Testis (tissue), 5 donors: ENCODE data around the gene RARRES2. TPM values are rescaled to one million over a fixed set of nuclear protein-coding genes. Genes with fewer than 3 reads are reported as not detected.

Source experiments
- DNase-seq: peaks from one replicate; pipeline ENCODE4 v3.0.0-alpha.2; 2019
- H3K27ac ChIP-seq, 2 donors: fragments of 200-600 bp; sonication (generic); one replicate each; pipeline ENCODE4 v1.5.1; 2019
- H3K27me3 ChIP-seq: fragments of 200-600 bp; sonication (generic); one replicate; pipeline ENCODE4 v1.5.1; 2019
- H3K36me3 ChIP-seq: fragments of 200-600 bp; sonication (generic); one replicate; pipeline ENCODE4 v1.5.1; 2017; ENCODE audit warnings: low read depth; ENCODE audit errors: missing control alignments
- H3K4me1 ChIP-seq: fragments of 200-600 bp; sonication (generic); one replicate; pipeline ENCODE4 v1.5.1; 2019
- H3K4me3 ChIP-seq, 2 donors: fragments of 200-600 bp; sonication (generic); one replicate each; pipeline ENCODE4 v1.5.1; 2017 to 2019
- H3K9me3 ChIP-seq: fragments of 200-600 bp; sonication (generic); one replicate; pipeline ENCODE4 v1.5.1; 2017
- POLR2A ChIP-seq: fragments of 450-650 bp; IDR thresholded peaks from one replicate; pipeline ENCODE4 v1.6.1; 2017; ENCODE audit warnings: antibody characterized with exemption, mild to moderate bottlenecking, moderate library complexity
- WGBS, 2 donors: methylation state at CpG; one replicate each; pipeline ENCODE4 v1.1.5; 2018; 5-methylcytosine and 5-hydroxymethylcytosine counted together
- intact Hi-C: fragments of 100-400 bp; cut with DNase I; formaldehyde crosslinking; loops from one replicate; pipeline ENCODE4 v1.15.1; 2023; ENCODE audit warnings: low total_unique reads
- long read RNA-seq, 2 donors: transcript quantifications; one replicate each; lab custom pipeline, GENCODE V29; 2026
- polyA plus RNA-seq: library from polyadenylated mRNA; stranded (reverse); fragments of 350-450 nt; fragmentation: Illumina TruSeq; extraction: RNeasy Lipid Tissue Mini Kit (QIAGEN cat#74804); gene quantifications from one replicate; pipeline ENCODE4 v1.2.3, GENCODE V29; 2014; ENCODE audit warnings: low read depth, low replicate concordance; ENCODE audit not compliant: insufficient read depth
- total RNA-seq, 2 donors: library from RNA; depleted of rRNA; stranded (reverse); fragments of >200 nt; gene quantifications; one replicate each; pipeline ENCODE4 v1.2.3, GENCODE V29; 2016
- TF ChIP-seq, protein P1 (sequence below), 3 experiments: fragments of 450-650 bp in 2 of 3; fragments of 200-600 bp in 1 of 3; sonication (generic) in 1 of 3; IDR thresholded peaks; one replicate each; pipeline ENCODE4 v1.5.1; 2016 to 2019; ENCODE audit warnings: antibody characterized with exemption in 3 of 3, mild to moderate bottlenecking in 2 of 3, moderate library complexity in 1 of 3

Gene RARRES2
- 10 to 100 TPM; 21.1 to 58.8 TPM for total RNA-seq
- 93.7 TPM for polyA plus RNA-seq
- long read RNA-seq, donor 1, transcript RARRES2-202 (5 exons, 1,618 nt), result minor isoform, 13 of 84 reads
- long read RNA-seq, donor 1, transcript RARRES2-201 (6 exons, 740 nt), result major isoform, 67 of 84 reads
- long read RNA-seq, donor 1, partial matches to known transcripts, result 0 of 84 reads
- long read RNA-seq, donor 1, other reads (novel, unspliced or antisense), result 0 of 84 reads
- long read RNA-seq, donor 2, transcript RARRES2-201 (6 exons, 740 nt), result major isoform, 34 of 46 reads
- long read RNA-seq, donor 2, transcript RARRES2-202 (5 exons, 1,618 nt), result minor isoform, 7 of 46 reads
- long read RNA-seq, donor 2, partial matches to known transcripts, result 0 of 46 reads
- long read RNA-seq, donor 2, other reads (novel, unspliced or antisense), result 0 of 46 reads

DNA sequence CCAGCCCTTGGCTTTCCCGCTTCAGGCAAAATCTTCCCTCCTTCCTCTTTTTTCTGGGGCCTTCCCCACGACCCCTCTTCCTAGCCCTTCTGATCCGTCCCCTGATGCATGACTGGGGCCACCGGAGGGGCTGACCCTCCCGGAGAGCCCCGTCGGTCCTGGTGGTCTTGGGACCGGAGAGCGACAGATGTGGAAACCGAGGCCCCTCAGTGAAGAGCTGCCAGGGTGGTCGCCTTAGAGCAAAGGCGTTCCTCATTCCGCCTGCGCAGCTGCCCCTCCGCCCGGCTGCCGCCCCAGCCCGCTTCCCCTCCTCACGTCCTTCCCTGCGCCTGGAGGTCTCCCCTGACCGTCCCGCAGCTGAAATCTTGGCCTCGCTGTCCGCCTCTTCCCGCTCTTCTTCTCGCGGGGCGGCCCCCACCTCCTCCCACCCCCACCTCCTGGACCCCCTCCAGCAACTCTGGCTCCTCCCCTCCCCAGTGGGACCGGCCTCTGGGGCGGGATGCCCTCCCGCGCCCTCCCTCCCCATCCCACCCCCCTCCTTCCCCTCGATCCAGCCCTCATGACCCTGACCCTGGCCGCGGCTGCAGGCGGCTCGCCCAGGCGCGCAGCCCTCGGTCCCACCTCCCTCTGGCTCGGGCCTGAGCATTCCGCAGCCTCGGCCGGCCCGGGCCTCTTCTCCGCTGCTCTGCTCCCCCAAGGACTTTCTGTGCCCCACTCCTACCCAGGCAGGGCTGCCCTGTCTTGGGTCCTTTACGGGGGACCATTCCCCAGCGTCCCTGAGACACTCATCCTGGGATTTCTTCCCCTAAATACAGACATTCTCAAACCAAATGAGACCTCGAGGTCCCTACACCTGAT lies at the start of gene RARRES2:
Gene RARRES2, minus strand, starts transcription at position 367 of the 858 bp plus-strand sequence. CDS start 1,020 bp downstream, outside the sequence.
- Histone ChIP-seq H3K27me3 (no peaks in the 10 kb centered on the region), H3K36me3 (no peaks in the 10 kb centered on the region), H3K4me1 (peaks cover 21% of the 10 kb centered on the region), H3K4me3 (peak within 1 kb of the TSS; percentile 52 to 68), H3K9me3 (no peaks in the 10 kb centered on the region), H3K27ac (peak within 1 kb of the TSS; percentile 68 to 74)
- 2% methylated on average over 28 to 43 of the region's 49 CpGs for WGBS, 2 donors
- DNase-seq, result peak; percentile 62
- TF ChIP-seq, protein P1, sequence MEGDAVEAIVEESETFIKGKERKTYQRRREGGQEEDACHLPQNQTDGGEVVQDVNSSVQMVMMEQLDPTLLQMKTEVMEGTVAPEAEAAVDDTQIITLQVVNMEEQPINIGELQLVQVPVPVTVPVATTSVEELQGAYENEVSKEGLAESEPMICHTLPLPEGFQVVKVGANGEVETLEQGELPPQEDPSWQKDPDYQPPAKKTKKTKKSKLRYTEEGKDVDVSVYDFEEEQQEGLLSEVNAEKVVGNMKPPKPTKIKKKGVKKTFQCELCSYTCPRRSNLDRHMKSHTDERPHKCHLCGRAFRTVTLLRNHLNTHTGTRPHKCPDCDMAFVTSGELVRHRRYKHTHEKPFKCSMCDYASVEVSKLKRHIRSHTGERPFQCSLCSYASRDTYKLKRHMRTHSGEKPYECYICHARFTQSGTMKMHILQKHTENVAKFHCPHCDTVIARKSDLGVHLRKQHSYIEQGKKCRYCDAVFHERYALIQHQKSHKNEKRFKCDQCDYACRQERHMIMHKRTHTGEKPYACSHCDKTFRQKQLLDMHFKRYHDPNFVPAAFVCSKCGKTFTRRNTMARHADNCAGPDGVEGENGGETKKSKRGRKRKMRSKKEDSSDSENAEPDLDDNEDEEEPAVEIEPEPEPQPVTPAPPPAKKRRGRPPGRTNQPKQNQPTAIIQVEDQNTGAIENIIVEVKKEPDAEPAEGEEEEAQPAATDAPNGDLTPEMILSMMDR (IDR thresholded peaks at IDR 0.05), result no peak
- no peak for TF ChIP-seq POLR2A
- intact Hi-C loops, result no loop called here

DNA sequence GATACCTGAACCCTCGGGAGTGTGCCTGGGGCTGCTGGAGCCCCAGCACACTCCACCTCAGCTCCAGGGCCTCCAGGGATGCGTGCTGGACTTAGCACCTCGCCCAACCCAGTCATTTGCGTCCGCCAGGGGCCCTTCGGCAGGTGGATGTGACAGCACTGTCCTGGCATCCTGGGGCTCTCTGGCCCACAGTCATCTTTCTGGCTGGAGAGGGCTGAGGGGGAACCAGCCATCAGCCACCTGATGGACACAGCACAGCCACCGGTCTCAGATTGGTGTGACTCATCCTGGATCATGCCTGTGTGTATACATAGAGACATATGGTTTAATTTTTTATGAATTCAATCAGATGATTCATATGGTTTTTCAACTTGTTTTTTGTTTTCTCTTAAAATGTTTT lies 48.8 kb upstream of the RARRES2 start:
- 92 to 93% methylated on average over 6 to 7 of the region's 7 CpGs for WGBS, 2 donors

DNA sequence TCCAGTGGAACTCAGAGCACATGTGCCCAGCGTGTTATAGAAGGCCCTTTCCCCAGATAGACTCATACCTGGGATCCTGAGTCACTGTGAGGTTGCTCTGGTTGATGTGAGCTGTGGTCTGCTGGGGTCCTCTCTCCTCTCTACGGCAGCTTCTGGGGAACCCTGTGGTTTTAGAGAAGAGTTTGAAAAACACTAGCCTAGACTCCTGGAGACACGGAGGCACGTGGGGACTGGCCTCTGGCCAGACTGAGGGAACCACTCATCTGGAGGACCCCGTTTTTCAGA lies 48.0 kb upstream of the RARRES2 start:
- no peak overlapping the region for H3K27ac ChIP-seq

More for the DNA sequence above, 48.8 kb upstream of the RARRES2 start:
- H3K9me3 ChIP-seq, result no peaks in the 10 kb centered on the region
- no peaks in the 10 kb centered on the region for H3K36me3 ChIP-seq
- no peak overlapping the region for H3K27ac ChIP-seq
- no peaks in the 10 kb centered on the region for H3K4me1 ChIP-seq
- intact Hi-C loops, result no loop called here
- TF ChIP-seq POLR2A, result no peak
- TF ChIP-seq, protein P1 (IDR thresholded peaks at IDR 0.05), result no peak
- DNase-seq, result no peak
- no peaks in the 10 kb centered on the region for H3K27me3 ChIP-seq
- H3K4me3 ChIP-seq, result no peak overlapping the region

DNA sequence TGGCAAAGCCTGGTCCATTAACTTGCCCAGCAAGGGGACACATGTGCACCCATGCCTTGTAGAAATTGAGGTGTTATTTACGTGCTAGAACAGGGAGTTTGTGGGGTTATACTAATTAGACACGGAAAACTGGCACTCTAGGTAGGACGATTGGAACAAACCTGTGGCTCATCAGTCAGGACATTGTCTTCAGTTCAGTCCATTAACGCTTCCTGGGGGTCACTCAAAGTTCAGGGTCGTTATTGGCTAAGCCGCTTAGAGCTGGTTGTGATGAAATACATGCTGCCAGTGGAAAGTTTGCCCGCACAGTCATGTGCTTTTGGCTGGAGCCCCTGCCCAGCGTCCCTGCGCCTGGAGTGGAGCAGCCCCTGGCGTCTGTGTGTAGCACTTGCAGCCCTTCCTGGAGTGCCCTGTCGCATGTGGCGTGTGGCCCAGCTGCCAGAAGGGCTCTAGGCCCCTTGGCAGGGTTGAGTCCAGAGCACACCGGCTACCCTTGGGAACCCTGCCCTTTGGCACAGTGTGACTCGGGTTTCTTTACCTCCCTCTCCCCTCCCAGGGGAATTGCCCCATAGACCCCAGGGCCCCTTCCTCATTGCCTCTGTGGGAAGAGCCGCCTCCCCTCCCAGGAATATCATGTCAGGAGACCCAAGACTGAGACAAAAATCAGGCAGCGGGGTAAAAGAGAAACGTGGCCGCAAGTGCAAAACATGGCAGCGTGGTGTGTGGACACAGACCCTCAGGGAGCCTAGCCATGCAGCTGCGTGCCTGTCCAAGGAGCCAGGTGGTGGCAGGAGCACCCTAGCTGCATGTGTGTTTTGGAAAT lies 47.5 kb upstream of the RARRES2 start:
- Histone ChIP-seq H3K4me3 (no peak overlapping the region), H3K9me3 (no peaks in the 10 kb centered on the region), H3K4me1 (peaks cover 4% of the 10 kb centered on the region), H3K27me3 (no peaks in the 10 kb centered on the region), H3K27ac (no peak overlapping the region), H3K36me3 (no peaks in the 10 kb centered on the region)
- 57 to 72% methylated on average over 18 to 20 of the region's 20 CpGs for WGBS, 2 donors
- DNase-seq, result peak; percentile 61
- intact Hi-C loops, result no loop called here
- TF ChIP-seq POLR2A, result no peak
- TF ChIP-seq, protein P1 (IDR thresholded peaks at IDR 0.05), result peak; percentile 45 to 58 (median 49)

More for the DNA sequence above, 48.0 kb upstream of the RARRES2 start:
- intact Hi-C loops, result no loop called here
- no peaks in the 10 kb centered on the region for H3K9me3 ChIP-seq
- DNase-seq, result no peak
- no peaks in the 10 kb centered on the region for H3K27me3 ChIP-seq
- H3K4me1 ChIP-seq, result no peaks in the 10 kb centered on the region
- no peak overlapping the region for H3K4me3 ChIP-seq
- H3K36me3 ChIP-seq, result no peaks in the 10 kb centered on the region
- 81 to 92% methylated on average over 5 of the region's 5 CpGs for WGBS, 2 donors
- no peak for TF ChIP-seq POLR2A
- TF ChIP-seq, protein P1 (IDR thresholded peaks at IDR 0.05), result no peak
